Cardiac fibroblast (primary cell): ENCODE measurements around the gene CLCN4.

Experiments used
- DNase-seq, 2 donors: peaks; one replicate each; pipeline versions ENCODE4 v3.0.0 to v3.0.0-alpha.2; 2010; ENCODE audit warnings: low read depth in 2 of 2
- H3K4me3 ChIP-seq, 2 donors: replicated peaks in 1 of 2; 1 replicate in 1 of 2; 2 replicates in 1 of 2; pipeline ENCODE4 v1.5.1; 2011; ENCODE audit warnings: low read depth in 2 of 2, low read length in 2 of 2, mild to moderate bottlenecking in 2 of 2, moderate library complexity in 1 of 2
- CTCF ChIP-seq: IDR thresholded peaks from one replicate; pipeline ENCODE4 v1.5.1; 2011; ENCODE audit warnings: low read depth, mild to moderate bottlenecking, low read length, inconsistent platforms

Gene CLCN4

DNA sequence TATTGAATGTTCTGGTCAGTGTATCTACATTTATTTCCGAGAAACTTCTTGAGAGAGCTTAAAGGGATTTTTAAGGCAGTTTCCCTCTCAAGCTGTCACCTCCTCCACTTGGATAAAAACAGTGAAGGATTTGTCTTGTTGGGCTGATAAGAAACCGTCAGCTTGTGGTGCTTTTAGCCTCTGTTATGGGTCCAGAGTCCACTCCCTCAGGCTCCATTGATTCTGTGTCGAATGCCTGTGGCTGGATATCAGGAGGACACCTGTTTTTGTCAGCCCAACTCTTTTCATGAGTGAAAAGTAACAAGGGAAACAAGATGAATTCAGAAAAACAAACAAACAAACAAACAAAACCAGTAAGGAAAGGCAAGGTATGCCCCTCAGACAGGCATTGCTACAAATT is 12.4 kb downstream of the CLCN4 start:
- TF ChIP-seq CTCF: no peak
- H3K4me3 ChIP-seq: no peak overlapping the region
- no peak for DNase-seq

- no peak for TF ChIP-seq CTCF
- no peak overlapping the region for H3K4me3 ChIP-seq
- no peak for DNase-seq
Measured at GRCh38 chrX:10171249-10171648, 14.5 kb downstream of the CLCN4 start.

DNA sequence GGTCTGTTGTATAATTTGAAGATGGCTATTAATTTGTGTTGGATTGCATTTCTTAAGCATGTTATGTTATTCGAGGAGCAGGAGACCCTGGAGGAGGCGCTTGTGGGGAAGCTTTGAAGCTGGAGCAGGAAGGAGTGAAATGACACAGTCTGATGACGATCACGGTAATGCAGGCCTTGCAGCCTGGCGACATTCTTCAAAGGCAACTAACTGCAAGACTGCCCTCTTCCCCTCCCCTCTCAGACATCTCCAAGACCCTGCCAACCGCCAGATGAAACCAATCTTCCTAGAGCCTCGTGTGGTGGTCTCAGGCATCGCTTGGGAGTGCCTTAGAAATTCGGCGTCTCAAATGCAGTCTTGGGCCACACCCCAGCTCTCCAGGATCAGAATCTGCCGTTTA is 16.1 kb downstream of the CLCN4 start:
- peak in 1 of 2 donors; percentile 21 for DNase-seq
- no peak overlapping the region for H3K4me3 ChIP-seq
- TF ChIP-seq CTCF: no peak

- TF ChIP-seq CTCF: no peak
Measured at GRCh38 chrX:10173331-10173900, 16.6 kb downstream of the CLCN4 start.

DNA sequence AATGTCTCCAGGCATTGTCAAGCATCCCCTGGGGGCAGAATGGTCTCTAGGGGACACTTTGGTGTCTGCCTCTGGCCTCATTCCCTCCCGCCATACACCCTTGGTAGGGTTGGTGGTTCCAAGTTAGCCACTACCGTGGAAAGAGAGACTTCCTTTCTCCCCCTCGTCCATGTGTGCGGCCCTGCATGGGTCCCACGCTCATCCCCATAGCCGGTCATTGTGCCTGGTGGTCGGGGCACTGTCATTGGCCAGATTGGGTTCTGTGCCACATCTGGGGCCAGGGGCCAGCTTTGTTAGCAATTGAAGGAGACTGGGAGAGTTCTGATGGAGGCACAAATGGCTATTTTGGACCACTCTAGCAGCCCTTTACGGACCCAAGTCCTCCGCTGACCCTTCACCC is 17.3 kb downstream of the CLCN4 start:
- TF ChIP-seq CTCF: no peak
- no peak overlapping the region for H3K4me3 ChIP-seq
- DNase-seq: no peak

More at GRCh38 chrX:10173331-10173900, 16.6 kb downstream of the CLCN4 start:
- DNase-seq: peak; percentile 87 to 93
- peak overlapping the region in 1 of 2 donors; percentile 26 for H3K4me3 ChIP-seq

DNA sequence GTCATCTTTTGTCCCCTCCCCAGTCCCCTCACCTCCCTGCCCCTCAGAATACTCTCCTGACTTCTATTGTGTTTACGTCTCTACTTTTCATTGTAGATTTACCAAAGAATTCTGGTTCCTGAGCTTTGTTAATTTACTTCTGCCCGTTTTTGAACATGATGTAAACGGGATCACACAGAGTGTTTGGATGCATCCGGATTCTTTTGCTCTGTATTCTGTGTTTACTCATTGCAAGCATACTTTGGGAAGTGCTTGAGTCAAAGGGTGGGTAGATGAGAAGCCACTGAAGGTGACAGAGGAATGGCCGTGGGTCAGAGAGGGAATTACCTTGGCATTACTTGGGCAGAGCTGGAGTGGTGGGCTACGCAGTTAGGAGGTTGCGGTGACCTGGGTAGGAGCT is 18.0 kb downstream of the CLCN4 start:
- H3K4me3 ChIP-seq: no peak overlapping the region
- TF ChIP-seq CTCF: no peak
- DNase-seq: no peak

DNA sequence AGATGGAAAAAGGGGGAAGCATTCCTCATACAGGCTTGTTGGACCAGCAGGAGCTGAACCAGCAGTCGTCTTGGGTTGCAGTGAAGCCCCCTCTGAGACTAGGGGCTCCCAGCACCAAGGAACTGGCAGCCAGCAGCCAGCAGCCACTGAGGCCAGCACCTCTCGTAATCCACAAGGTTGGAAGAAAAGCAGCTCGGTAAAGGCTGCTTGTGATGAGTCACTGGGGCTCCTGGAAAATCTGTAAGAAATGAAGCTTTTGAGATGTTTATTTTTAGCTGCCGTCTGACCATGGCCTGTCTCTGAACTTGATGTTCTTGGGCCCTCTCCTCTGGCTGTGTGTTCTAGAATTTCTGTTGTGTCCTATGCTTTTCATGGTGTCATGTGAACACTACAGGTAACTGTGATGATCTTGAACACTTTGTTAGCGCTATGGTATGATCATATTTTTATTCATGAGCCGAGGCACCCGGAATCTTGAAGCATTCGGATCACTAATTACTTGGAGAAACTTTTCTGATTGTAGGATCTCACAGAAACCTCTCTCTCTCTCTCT is 18.6 kb downstream of the CLCN4 start:
- H3K4me3 ChIP-seq: no peak overlapping the region
- DNase-seq: peak; percentile 69 to 71
- TF ChIP-seq CTCF: no peak
